Fibroblast of mammary gland (primary cell): ENCODE measurements around the gene LARP7.

Experiments used
- DNase-seq: peaks from one replicate; pipeline ENCODE4 v3.0.0-alpha.2; 2010; ENCODE audit warnings: low read depth
- H3K4me3 ChIP-seq: 2 replicates; pipeline ENCODE4 v1.5.1; 2011; ENCODE audit warnings: low read depth, mild to moderate bottlenecking, low read length, moderate library complexity; ENCODE audit not compliant: control insufficient read depth
- CTCF ChIP-seq: conservative IDR thresholded peaks from 2 replicates; pipeline ENCODE4 v1.5.1; 2011; ENCODE audit warnings: low read depth, low read length, inconsistent platforms; ENCODE audit not compliant: control insufficient read depth, insufficient read depth

LARP7 gene

GRCh38 chr4:112673686-112674085 is 36.7 kb downstream of the LARP7 start:
- no peak for DNase-seq
- no peak for TF ChIP-seq CTCF
- no peak overlapping the region for H3K4me3 ChIP-seq

GRCh38 chr4:112674376-112674775 is 37.4 kb downstream of the LARP7 start:
- TF ChIP-seq CTCF, result no peak
- DNase-seq, result no peak
- no peak overlapping the region for H3K4me3 ChIP-seq

GRCh38 chr4:112677519-112678091 is 40.7 kb downstream of the LARP7 start:
- no peak overlapping the region for H3K4me3 ChIP-seq
- no peak for DNase-seq
- no peak for TF ChIP-seq CTCF

- no peak for TF ChIP-seq CTCF
- no peak overlapping the region for H3K4me3 ChIP-seq
- no peak for DNase-seq
Measured at GRCh38 chr4:112680996-112681395, 44.1 kb downstream of the LARP7 start.

- no peak for DNase-seq
- no peak for TF ChIP-seq CTCF
Measured at GRCh38 chr4:112693507-112693906, 56.6 kb downstream of the LARP7 start.

GRCh38 chr4:112700679-112701078 is 63.7 kb downstream of the LARP7 start:
- H3K4me3 ChIP-seq, result no peak overlapping the region
- no peak for TF ChIP-seq CTCF
- no peak for DNase-seq

More at GRCh38 chr4:112693507-112693906, 56.6 kb downstream of the LARP7 start:
- no peak overlapping the region for H3K4me3 ChIP-seq

- TF ChIP-seq CTCF, result no peak
- peak; percentile 4 for DNase-seq
- no peak overlapping the region for H3K4me3 ChIP-seq
Measured at GRCh38 chr4:112702892-112703291, 65.9 kb downstream of the LARP7 start.
